GM12878 (cell line): Measurements from ENCODE around the gene TRHDE. TPM values are rescaled to one million over a fixed set of nuclear protein-coding genes. Genes with fewer than 3 reads are reported as not detected.

ENCODE experiments used
- ATAC-seq: fragments of 200-7000 bp; cut with Tn5 transposase; 3 replicates; pipeline ENCODE4 v1.9.1; 2020; ENCODE audit warnings: mild to moderate bottlenecking, moderate library complexity
- BruUV-seq: library from RNA; stranded (reverse); fragments of 400-500 nt; replicated peaks from 2 replicates; lab custom pipeline; 2021; lab: Mats Ljungman, UMichigan
- CTCF ChIA-PET: fragments of 300-600 bp; sonication (Branson Sonifier 250); formaldehyde crosslinking; extraction: SDS; loops from one replicate; lab custom pipeline; 2021; ENCODE audit warnings: inconsistent platforms; lab: Yijun Ruan, JAX
- POLR2A ChIA-PET: fragments of 350-600 bp; formaldehyde crosslinking; extraction: SDS; loops from one replicate; lab custom pipeline; 2021; ENCODE audit warnings: inconsistent platforms; lab: Charles Lee
- RAD21 ChIA-PET: fragments of 300-600 bp; sonication (Branson Sonifier 250); formaldehyde crosslinking; loops from one replicate; lab custom pipeline; 2023; ENCODE audit warnings: antibody characterized with exemption; ENCODE audit not compliant: unreplicated experiment; lab: Charles Lee
- SMC1A ChIA-PET: fragments of 300-600 bp; sonication (Branson Sonifier 250); formaldehyde crosslinking; loops from one replicate; lab custom pipeline; 2023; ENCODE audit not compliant: unreplicated experiment, uncharacterized antibody; lab: Charles Lee
- DNase-seq: peaks from one replicate; pipeline ENCODE4 v3.0.0-alpha.2; 2011; ENCODE audit warnings: low read depth, low spot score
- FAIRE-seq: peaks from 3 replicates; lab custom pipeline; 2011; peaks lifted over from hg19 to GRCh38; lab: Jason Lieb, UNC
- H2AFZ ChIP-seq: 2 replicates; pipeline ENCODE4 v1.6.0; 2011; ENCODE audit warnings: low read depth, low read length, control low read depth; ENCODE audit not compliant: control insufficient read depth
- H3K27ac ChIP-seq: 2 replicates; pipeline ENCODE4 v1.5.1; 2011; ENCODE audit warnings: control low read depth; ENCODE audit not compliant: control insufficient read depth, insufficient read depth
- H3K27me3 ChIP-seq, 2 experiments: replicated peaks in 1 of 2; 2 replicates each; pipeline versions ENCODE4 v1.6.0 to v1.6.1; 2011; ENCODE audit warnings: low read length in 1 of 2; ENCODE audit not compliant: control insufficient read depth in 2 of 2, insufficient read depth in 2 of 2
- H3K36me3 ChIP-seq, 2 experiments: 2 replicates each; pipeline ENCODE4 v1.5.1; 2011; ENCODE audit warnings: low read length in 1 of 2; ENCODE audit not compliant: control insufficient read depth in 2 of 2, insufficient read depth in 2 of 2
- H3K4me1 ChIP-seq: 2 replicates; pipeline ENCODE4 v1.6.1; 2011; ENCODE audit warnings: mild to moderate bottlenecking, low read length, moderate library complexity, mixed read lengths; ENCODE audit not compliant: control insufficient read depth, insufficient read depth
- H3K4me2 ChIP-seq: 2 replicates; pipeline ENCODE4 v1.6.0; 2011; ENCODE audit warnings: control low read depth; ENCODE audit not compliant: control insufficient read depth, insufficient read depth
- H3K4me3 ChIP-seq: fragments of 200-600 bp; sonication (generic); 2 replicates; pipeline ENCODE4 v1.5.1; 2016
- H3K79me2 ChIP-seq: 2 replicates; pipeline ENCODE4 v1.6.0; 2011; ENCODE audit warnings: low read length; ENCODE audit not compliant: control insufficient read depth, insufficient read depth
- H3K9ac ChIP-seq: 2 replicates; pipeline ENCODE4 v1.8.0; 2011; ENCODE audit warnings: low read length, control low read depth, mixed read lengths; ENCODE audit not compliant: control insufficient read depth, insufficient read depth
- H3K9me3 ChIP-seq: replicated peaks from 3 replicates; pipeline ENCODE4 v1.5.1; 2011; ENCODE audit warnings: mild to moderate bottlenecking, low read length; ENCODE audit not compliant: control insufficient read depth, insufficient read depth
- H4K20me1 ChIP-seq: 2 replicates; pipeline ENCODE4 v1.6.0; 2011; ENCODE audit not compliant: control insufficient read depth, insufficient read depth
- ATF7 ChIP-seq: fragments of 450-650 bp; IDR thresholded peaks from 2 replicates; pipeline ENCODE4 v1.6.1; 2016; ENCODE audit warnings: low read depth, mild to moderate bottlenecking
- CBX3 ChIP-seq: fragments of 200-600 bp; sonication (generic); IDR thresholded peaks from 2 replicates; pipeline ENCODE4 v1.6.1; 2016; ENCODE audit warnings: low read depth, borderline replicate concordance
- EED ChIP-seq: sonication (generic); IDR thresholded peaks from 2 replicates; pipeline ENCODE4 v1.6.1; 2016; ENCODE audit warnings: antibody characterized with exemption, low read depth
- EP300 ChIP-seq, 2 experiments: fragments of 150-350 bp in 1 of 2; IDR thresholded peaks; 2 replicates each; pipeline ENCODE4 v1.6.1; 2011 to 2012; ENCODE audit warnings: low read depth in 2 of 2, low read length in 2 of 2, borderline replicate concordance in 1 of 2, improper control_type of control experiment in 1 of 2, inconsistent platforms in 1 of 2; ENCODE audit not compliant: control insufficient read depth in 1 of 2
- FOS ChIP-seq: IDR thresholded peaks from 3 replicates; pipeline ENCODE4 v1.6.1; 2011; ENCODE audit warnings: borderline replicate concordance; ENCODE audit not compliant: insufficient read length; ENCODE audit errors: extremely low read depth
- HSF1 ChIP-seq: fragments of 150-350 bp; IDR thresholded peaks from 2 replicates; pipeline ENCODE4 v1.6.1; 2014; ENCODE audit warnings: mild to moderate bottlenecking, low read depth, low read length
- IRF4 ChIP-seq: IDR thresholded peaks from 2 replicates; pipeline ENCODE4 v1.6.1; 2011; ENCODE audit warnings: low read depth, low read length
- JUNB ChIP-seq: IDR thresholded peaks from 2 replicates; pipeline ENCODE4 v1.6.1; 2016; ENCODE audit warnings: antibody characterized with exemption, mild to moderate bottlenecking
- KAT2A ChIP-seq: conservative IDR thresholded peaks from 2 replicates; pipeline ENCODE4 v1.6.1; 2011; ENCODE audit warnings: low read depth, low read length; ENCODE audit not compliant: control insufficient read depth
- MAX ChIP-seq: IDR thresholded peaks from 2 replicates; pipeline ENCODE4 v1.6.1; 2012; ENCODE audit warnings: low read depth, low read length, improper control_type of control experiment
- PAX8 ChIP-seq: fragments of 450-650 bp; IDR thresholded peaks from 2 replicates; pipeline ENCODE4 v1.6.1; 2017; ENCODE audit warnings: mild to moderate bottlenecking, moderate library complexity
- PML ChIP-seq: IDR thresholded peaks from 2 replicates; pipeline ENCODE4 v1.6.1; 2012; ENCODE audit warnings: low read length, inconsistent platforms
- RB1 ChIP-seq: fragments of 450-650 bp; formaldehyde crosslinking; IDR thresholded peaks from 2 replicates; pipeline ENCODE4 v1.6.1; 2017; ENCODE audit warnings: mild to moderate bottlenecking, borderline replicate concordance
- TARDBP ChIP-seq: IDR thresholded peaks from 2 replicates; pipeline ENCODE4 v1.6.1; 2016; ENCODE audit warnings: borderline replicate concordance
- USF2 ChIP-seq: IDR thresholded peaks from 2 replicates; pipeline ENCODE4 v1.6.1; 2011; ENCODE audit warnings: low read depth, low read length, improper control_type of control experiment, borderline replicate concordance
- ZBTB11 ChIP-seq: fragments of 450-650 bp; formaldehyde crosslinking; IDR thresholded peaks from 2 replicates; pipeline ENCODE4 v1.5.0; 2022; ENCODE audit warnings: mild to moderate bottlenecking, missing genetic modification characterization
- WGBS: methylation state at CpG from one replicate; pipeline ENCODE4 v1.1.6; 2016; ENCODE audit warnings: low lambda C conversion rate; ENCODE audit not compliant: insufficient replicate concordance, insufficient coverage; ENCODE audit errors: missing lambda C conversion rate; 5-methylcytosine and 5-hydroxymethylcytosine counted together
- in situ Hi-C: fragments of 300-500 bp; cut with MboI; formaldehyde crosslinking; loops from 9 replicates; pipeline ENCODE4 v1.14.3; 2018; ENCODE audit warnings: mixed read lengths
- intact Hi-C: fragments of 100-400 bp; cut with micrococcal nuclease; formaldehyde crosslinking; loops from one replicate; pipeline ENCODE4 v1.14.2; 2022; ENCODE audit not compliant: unreplicated experiment
- polyA plus RNA-seq, 11 experiments: library from polyadenylated mRNA; depleted of rRNA in 4 of 11; unstranded in 6 of 11; stranded (reverse) in 5 of 11; fragments of >200 nt; fragmentation: Nextera tagmentation in 4 of 11; fragmentation: Illumina TruSeq in 1 of 11; extraction: Ambion mirVana in 4 of 11; extraction: Trizol in 1 of 11; gene quantifications; 1 replicate in 1 of 11; 2 replicates in 10 of 11; pipeline versions ENCODE4 v1.2.1 to v1.2.3, GENCODE V29; 2011 to 2016; ENCODE audit warnings: inconsistent platforms in 2 of 11, missing spikeins in 2 of 11, low read depth in 1 of 11
- total RNA-seq, 4 experiments: library from RNA; depleted of rRNA in 3 of 4; stranded (reverse); fragments of >200 nt in 3 of 4; fragmentation: Illumina TruSeq in 1 of 4; extraction: Trizol in 1 of 4; gene quantifications; 2 replicates each; pipeline versions ENCODE4 v1.2.1 to v1.2.3, GENCODE V29; 2013 to 2021

TRHDE gene
- total and polyA plus RNA-seq, 10 of the 15 experiments (the other 5 are each of a cell fraction or from before 2014, with no cell fraction given): not detected

- no peak overlapping the region for H3K9ac ChIP-seq
- H3K4me3 ChIP-seq: no peak overlapping the region
- no peak overlapping the region for H3K27ac ChIP-seq
- 1% methylated on average over 4 of the region's 4 CpGs for WGBS
- intact Hi-C loops (no loop called here), in situ Hi-C loops (no loop called here)
- ATAC-seq: no peak
- H3K36me3 ChIP-seq: no peaks in the 10 kb centered on the region
- POLR2A ChIA-PET: no interaction called here
- RAD21 ChIA-PET: no interaction called here
- CTCF ChIA-PET: interaction anchor here (0.8 kb wide), 1 partner anchor 9 kb away, joined by 3 read pairs; no protein-coding TSS in a partner anchor
- no peak overlapping the region for H2AFZ ChIP-seq
- no peaks in the 10 kb centered on the region for H4K20me1 ChIP-seq
- no peaks in the 10 kb centered on the region for H3K79me2 ChIP-seq
- H3K4me1 ChIP-seq: no peaks in the 10 kb centered on the region
- SMC1A ChIA-PET: no interaction called here
- DNase-seq: no peak
- TF ChIP-seq RB1: no peak
- no peak for TF ChIP-seq ZBTB11
- TF ChIP-seq EP300 (IDR thresholded peaks at IDR 0.05; ENCODE audit: borderline replicate concordance in 1 of 2, control insufficient read depth in 1 of 2, low read depth in 2 of 2, low read length in 2 of 2): no peak
- TF ChIP-seq CBX3: no peak
- no peak for TF ChIP-seq IRF4
- no peak for TF ChIP-seq ATF7
- TF ChIP-seq KAT2A: no peak
- no peak for TF ChIP-seq TARDBP
- TF ChIP-seq PML: no peak
- TF ChIP-seq FOS: no peak
- no peak for TF ChIP-seq PAX8
- no peak for TF ChIP-seq MAX
- no peak for TF ChIP-seq HSF1
- TF ChIP-seq JUNB: no peak
- no peak for TF ChIP-seq USF2
- no peak for TF ChIP-seq EED
- no TSS peak for BruUV-seq
- no peak for FAIRE-seq
- H3K27me3 ChIP-seq: no peaks in the 10 kb centered on the region
- H3K9me3 ChIP-seq: no peaks in the 10 kb centered on the region
- no peak overlapping the region for H3K4me2 ChIP-seq
These were observed 66.3 kb downstream of the TRHDE start for GRCh38 chr12:72338437-72338836.
